Peyer's patch (tissue), 4 donors: ENCODE measurements around the gene DSTYK. TPM values are rescaled to one million over a fixed set of nuclear protein-coding genes. Genes with fewer than 3 reads are reported as not detected.

Experiments
- DNase-seq, 3 donors: peaks; one replicate each; pipeline ENCODE4 v3.0.0-alpha.2; 2017 to 2019
- H3K27ac ChIP-seq, 4 donors: fragments of 200-600 bp; sonication (generic); one replicate each; pipeline ENCODE4 v1.5.1; 2016 to 2019
- H3K27me3 ChIP-seq, 2 donors: fragments of 200-600 bp; sonication (generic); one replicate each; pipeline ENCODE4 v1.5.1; 2019
- H3K36me3 ChIP-seq, 3 donors: fragments of 200-600 bp; sonication (generic); one replicate each; pipeline ENCODE4 v1.5.1; 2016 to 2019
- H3K4me1 ChIP-seq, 4 donors: fragments of 200-600 bp; sonication (generic); one replicate each; pipeline ENCODE4 v1.5.1; 2016 to 2019
- H3K4me3 ChIP-seq, 4 donors: fragments of 200-600 bp; sonication (generic); 1 replicate in 3 of 4; 2 replicates in 1 of 4; pipeline ENCODE4 v1.5.1; 2016 to 2019; ENCODE audit warnings: mild to moderate bottlenecking in 1 of 4
- H3K9me3 ChIP-seq, 4 donors: fragments of 200-600 bp; sonication (generic); one replicate each; pipeline ENCODE4 v1.5.1; 2016 to 2019; ENCODE audit warnings: mild to moderate bottlenecking in 1 of 4
- POLR2A ChIP-seq, 2 donors: fragments of 450-650 bp; IDR thresholded peaks; one replicate each; pipeline ENCODE4 v1.5.1; 2017; ENCODE audit warnings: antibody characterized with exemption in 2 of 2, mild to moderate bottlenecking in 2 of 2, moderate library complexity in 2 of 2
- total RNA-seq, 4 donors: library from RNA; depleted of rRNA; stranded (reverse); fragments of >200 nt; gene quantifications; one replicate each; pipeline ENCODE4 v1.1.0, GENCODE V29; 2016
- TF ChIP-seq, protein P1 (sequence below), 6 experiments: fragments of 450-650 bp in 4 of 6; fragments of 200-600 bp in 2 of 6; sonication (generic) in 1 of 6; IDR thresholded peaks; one replicate each; pipeline ENCODE4 v1.5.1; 2017 to 2019; ENCODE audit warnings: antibody characterized with exemption in 6 of 6, mild to moderate bottlenecking in 3 of 6, moderate library complexity in 1 of 6

The DSTYK gene
- total RNA-seq, 4 donors from 2014 or later = 3.5 to 11.6 (median 6.8) TPM

DNA sequence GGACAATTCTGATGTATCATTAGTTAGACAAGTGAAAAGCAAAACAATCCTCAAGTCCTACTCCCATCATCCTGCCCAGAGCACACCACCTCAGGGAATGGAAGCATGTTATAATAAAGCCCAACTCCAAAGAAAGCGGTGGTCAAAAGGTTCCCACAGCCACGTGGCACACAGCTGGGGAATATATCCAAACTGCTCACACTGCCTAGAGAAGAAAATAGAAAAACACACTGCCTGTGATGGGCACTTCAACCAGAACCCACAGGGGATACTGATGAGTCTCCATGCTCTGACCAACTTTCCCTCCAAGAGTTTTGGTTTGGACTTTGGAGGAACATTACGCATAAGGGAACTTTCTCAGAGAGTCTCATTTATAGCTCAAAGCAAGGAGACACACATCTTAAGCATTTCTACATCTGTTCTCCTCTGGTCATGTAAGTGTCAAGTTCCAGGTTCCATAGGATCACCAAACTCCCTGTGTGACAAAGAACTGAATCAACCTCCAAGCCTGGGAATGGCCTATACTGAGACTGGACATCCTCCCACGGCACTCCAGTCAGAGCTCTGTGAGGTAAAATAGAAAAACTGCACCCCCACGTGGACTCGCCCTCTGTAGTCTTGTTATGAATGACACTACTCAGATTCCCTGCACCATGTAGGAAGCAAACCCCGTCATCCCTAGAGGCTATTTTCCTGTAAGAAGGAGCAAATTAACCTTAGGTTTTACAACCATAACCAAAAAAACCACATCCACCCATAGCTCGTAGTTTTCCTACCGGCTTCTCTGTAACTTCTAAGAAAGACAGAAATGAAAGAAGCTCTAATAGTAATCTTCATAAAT is 12.2 kb downstream of the DSTYK start:
- TF ChIP-seq, protein P1, sequence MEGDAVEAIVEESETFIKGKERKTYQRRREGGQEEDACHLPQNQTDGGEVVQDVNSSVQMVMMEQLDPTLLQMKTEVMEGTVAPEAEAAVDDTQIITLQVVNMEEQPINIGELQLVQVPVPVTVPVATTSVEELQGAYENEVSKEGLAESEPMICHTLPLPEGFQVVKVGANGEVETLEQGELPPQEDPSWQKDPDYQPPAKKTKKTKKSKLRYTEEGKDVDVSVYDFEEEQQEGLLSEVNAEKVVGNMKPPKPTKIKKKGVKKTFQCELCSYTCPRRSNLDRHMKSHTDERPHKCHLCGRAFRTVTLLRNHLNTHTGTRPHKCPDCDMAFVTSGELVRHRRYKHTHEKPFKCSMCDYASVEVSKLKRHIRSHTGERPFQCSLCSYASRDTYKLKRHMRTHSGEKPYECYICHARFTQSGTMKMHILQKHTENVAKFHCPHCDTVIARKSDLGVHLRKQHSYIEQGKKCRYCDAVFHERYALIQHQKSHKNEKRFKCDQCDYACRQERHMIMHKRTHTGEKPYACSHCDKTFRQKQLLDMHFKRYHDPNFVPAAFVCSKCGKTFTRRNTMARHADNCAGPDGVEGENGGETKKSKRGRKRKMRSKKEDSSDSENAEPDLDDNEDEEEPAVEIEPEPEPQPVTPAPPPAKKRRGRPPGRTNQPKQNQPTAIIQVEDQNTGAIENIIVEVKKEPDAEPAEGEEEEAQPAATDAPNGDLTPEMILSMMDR (IDR thresholded peaks at IDR 0.05) = no peak
- TF ChIP-seq POLR2A (IDR thresholded peaks at IDR 0.05) = no peak
- Histone ChIP-seq H3K27me3 (no peaks in the 10 kb centered on the region), H3K4me3 (no peak overlapping the region), H3K9me3 (no peaks in the 10 kb centered on the region), H3K36me3 (no peaks in the 10 kb centered on the region), H3K27ac (no peak overlapping the region), H3K4me1 (no peaks in the 10 kb centered on the region)
- no peak for DNase-seq

DNA sequence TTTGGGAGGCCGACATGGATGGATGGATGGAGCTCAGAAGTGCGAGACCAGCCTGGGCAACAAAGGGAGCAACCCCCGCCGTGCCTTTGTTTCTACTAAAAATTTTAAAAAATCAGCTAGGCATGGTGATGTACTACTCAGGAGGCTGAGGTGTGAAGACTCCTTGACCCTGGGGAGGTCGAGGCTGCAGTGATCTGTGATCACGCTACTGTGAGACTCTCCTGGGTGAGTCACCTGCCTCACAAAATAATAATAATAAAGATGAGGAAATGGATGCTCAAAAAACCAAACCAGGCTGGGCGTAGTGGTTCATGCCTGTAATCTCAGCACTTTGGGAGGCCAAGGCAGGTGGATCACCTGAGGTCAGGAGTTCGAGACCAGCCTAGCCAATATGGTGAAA is 19.2 kb downstream of the DSTYK start:
- no peak overlapping the region for H3K4me3 ChIP-seq
- no peaks in the 10 kb centered on the region for H3K27me3 ChIP-seq
- H3K36me3 ChIP-seq = no peaks in the 10 kb centered on the region
- H3K27ac ChIP-seq = no peak overlapping the region
- H3K9me3 ChIP-seq = no peaks in the 10 kb centered on the region
- no peak for TF ChIP-seq POLR2A (IDR thresholded peaks at IDR 0.05)
- TF ChIP-seq, protein P1 (IDR thresholded peaks at IDR 0.05) = no peak
- H3K4me1 ChIP-seq = peaks cover 0 to 8% (median 0%) of the 10 kb centered on the region in 4 donors
- no peak for DNase-seq

DNA sequence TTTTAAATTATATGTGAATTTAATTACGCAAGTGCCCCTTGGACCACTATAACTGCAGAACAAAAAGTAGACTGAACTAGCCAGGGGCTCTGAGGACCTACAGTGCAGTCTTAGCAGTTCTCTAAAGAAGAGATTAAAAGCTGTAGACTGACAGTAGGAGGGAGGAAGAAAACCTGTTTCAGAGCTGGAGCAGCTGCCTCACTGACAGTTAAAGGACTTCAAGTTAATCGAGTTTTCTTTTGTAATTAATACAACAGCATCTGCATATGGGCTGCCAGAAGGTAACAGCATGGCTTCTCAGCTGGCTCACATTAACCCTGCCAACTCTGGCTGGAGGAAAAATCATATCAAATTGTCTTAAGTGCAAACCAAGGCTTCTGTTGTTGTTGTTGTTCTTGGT is 19.9 kb downstream of the DSTYK start:
- TF ChIP-seq POLR2A (IDR thresholded peaks at IDR 0.05) = no peak
- TF ChIP-seq, protein P1 (IDR thresholded peaks at IDR 0.05) = no peak
- no peak for DNase-seq
- Histone ChIP-seq H3K27me3 (no peaks in the 10 kb centered on the region), H3K4me1 (peaks cover 0 to 8% (median 0%) of the 10 kb centered on the region in 4 donors), H3K27ac (no peak overlapping the region), H3K9me3 (no peaks in the 10 kb centered on the region), H3K4me3 (no peak overlapping the region), H3K36me3 (no peaks in the 10 kb centered on the region)

DNA sequence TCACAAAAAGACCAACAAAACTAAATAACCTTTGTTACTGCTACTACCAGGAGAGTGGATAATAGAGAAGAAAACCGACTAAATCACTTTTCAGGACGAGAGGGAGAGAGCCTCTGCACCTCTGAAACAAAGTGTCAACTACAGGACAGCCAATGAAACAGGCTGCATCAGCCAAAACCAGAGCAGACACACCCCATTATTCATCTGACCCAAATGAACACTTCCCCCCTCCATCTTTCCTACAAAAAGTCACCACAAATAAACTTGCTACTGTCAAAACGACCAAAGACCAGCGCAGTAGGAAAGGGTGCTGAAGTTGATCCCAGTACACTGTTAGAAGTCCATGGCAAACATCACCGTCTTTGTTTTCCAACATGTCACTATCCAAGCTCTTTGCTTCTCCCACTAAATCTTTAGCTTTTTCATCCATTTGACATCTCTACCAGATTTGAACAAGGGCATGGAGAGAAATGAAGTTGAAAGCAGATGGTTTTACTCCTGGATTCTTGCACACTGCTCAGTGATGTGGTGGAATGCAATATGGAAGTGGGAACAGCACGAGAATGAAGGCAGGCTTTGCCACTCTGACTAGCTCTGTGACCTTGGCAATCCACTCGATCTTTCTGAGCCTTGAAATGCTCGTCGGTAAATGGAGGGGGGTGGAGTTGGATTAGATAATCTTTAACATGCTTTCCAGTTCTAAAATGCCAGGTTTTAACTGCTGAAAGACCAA is 20.5 kb downstream of the DSTYK start:
- Histone ChIP-seq H3K9me3 (no peaks in the 10 kb centered on the region), H3K27me3 (no peaks in the 10 kb centered on the region), H3K36me3 (no peaks in the 10 kb centered on the region), H3K4me3 (no peak overlapping the region), H3K4me1 (peaks cover 0 to 8% (median 0%) of the 10 kb centered on the region in 4 donors), H3K27ac (no peak overlapping the region)
- TF ChIP-seq POLR2A (IDR thresholded peaks at IDR 0.05) = no peak
- TF ChIP-seq, protein P1 (IDR thresholded peaks at IDR 0.05) = no peak
- DNase-seq = no peak

DNA sequence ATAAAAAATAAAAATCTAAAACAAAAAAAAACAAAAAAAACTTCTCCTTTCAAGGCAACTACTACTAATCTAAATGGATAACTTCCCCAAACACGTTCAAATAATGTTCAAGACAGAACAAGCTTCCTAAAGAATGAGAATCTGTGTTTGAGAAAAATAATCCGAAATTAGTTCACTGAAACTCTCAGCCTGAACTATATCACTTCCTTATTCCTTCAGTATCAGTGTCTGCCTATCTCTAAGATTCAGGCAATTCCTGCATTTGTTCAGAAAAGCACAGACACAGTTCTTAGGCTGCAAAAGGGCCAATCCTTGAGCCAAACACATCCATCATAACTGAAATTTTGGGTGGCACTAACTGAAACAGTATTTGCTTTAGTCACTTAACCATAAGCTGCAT is 22.4 kb downstream of the DSTYK start:
- Histone ChIP-seq H3K4me3 (no peak overlapping the region), H3K27ac (no peak overlapping the region), H3K4me1 (peaks cover 0 to 8% (median 0%) of the 10 kb centered on the region in 4 donors), H3K36me3 (no peaks in the 10 kb centered on the region), H3K9me3 (no peaks in the 10 kb centered on the region), H3K27me3 (no peaks in the 10 kb centered on the region)
- no peak for TF ChIP-seq POLR2A (IDR thresholded peaks at IDR 0.05)
- TF ChIP-seq, protein P1 (IDR thresholded peaks at IDR 0.05) = no peak
- DNase-seq = no peak
